ENCODE data around the gene MEMO1.

MEMO1 gene

GRCh38 chr2:31979018-31979417 lies 31.8 kb downstream of the MEMO1 start:
- no peak for ATAC-seq

GRCh38 chr2:31978436-31978835 lies 32.4 kb downstream of the MEMO1 start:
- ATAC-seq, result no peak

More at GRCh38 chr2:31979018-31979417, 31.8 kb downstream of the MEMO1 start:
- TF ChIP-seq ISL1 (CRISPR knock-in tag; IDR thresholded peaks at IDR 0.05) (no peak), TSHZ2 (CRISPR knock-in tag; IDR thresholded peaks at IDR 0.05) (no peak), ZFP3 (CRISPR knock-in tag; IDR thresholded peaks at IDR 0.05) (no peak), TOX (CRISPR knock-in tag; IDR thresholded peaks at IDR 0.05; ENCODE audit: borderline replicate concordance) (no peak), OSR1 (CRISPR knock-in tag; IDR thresholded peaks at IDR 0.05) (no peak), POU6F1 (CRISPR knock-in tag; IDR thresholded peaks at IDR 0.05; ENCODE audit: borderline replicate concordance, low read depth) (no peak), PATZ1 (CRISPR knock-in tag; IDR thresholded peaks at IDR 0.05; ENCODE audit: borderline replicate concordance) (no peak), ZFP30 (CRISPR knock-in tag; IDR thresholded peaks at IDR 0.05) (no peak), ZNF565 (CRISPR knock-in tag; conservative IDR thresholded peaks at IDR 0.05; ENCODE audit: low read depth) (no peak), GLIS3 (CRISPR knock-in tag; IDR thresholded peaks at IDR 0.05) (no peak), CSRNP3 (CRISPR knock-in tag; IDR thresholded peaks at IDR 0.05) (no peak), PPARA (CRISPR knock-in tag; IDR thresholded peaks at IDR 0.05; ENCODE audit: borderline replicate concordance) (no peak)

More at GRCh38 chr2:31978436-31978835, 32.4 kb downstream of the MEMO1 start:
- TF ChIP-seq TCF4 (CRISPR knock-in tag; IDR thresholded peaks at IDR 0.05; ENCODE audit: borderline replicate concordance) (no peak), RARB (CRISPR knock-in tag; IDR thresholded peaks at IDR 0.05) (no peak), GLIS3 (CRISPR knock-in tag; IDR thresholded peaks at IDR 0.05) (no peak), ZFP30 (CRISPR knock-in tag; IDR thresholded peaks at IDR 0.05) (no peak), ESRRG (CRISPR knock-in tag; IDR thresholded peaks at IDR 0.05) (no peak), CREB5 (CRISPR knock-in tag; IDR thresholded peaks at IDR 0.05; ENCODE audit: low read depth) (no peak), ZNF70 (CRISPR knock-in tag; IDR thresholded peaks at IDR 0.05) (no peak), CSDC2 (CRISPR knock-in tag; IDR thresholded peaks at IDR 0.05) (no peak), OSR1 (CRISPR knock-in tag; IDR thresholded peaks at IDR 0.05) (no peak), PPARA (CRISPR knock-in tag; IDR thresholded peaks at IDR 0.05; ENCODE audit: borderline replicate concordance) (no peak), PATZ1 (CRISPR knock-in tag; IDR thresholded peaks at IDR 0.05; ENCODE audit: borderline replicate concordance) (no peak), ZNF8 (CRISPR knock-in tag; IDR thresholded peaks at IDR 0.05) (no peak)
